ENCODE results near the gene ITGAD.

ITGAD gene

GRCh38 chr16:31393056-31393455 is at the start of gene ITGAD:
ITGAD (plus strand) TSS chr16:31393335; CDS start chr16:31393361, 26 bp downstream.
- Histone ChIP-seq H2AFZ (ENCODE audit: low read depth, low read length) (no peak within 1 kb of the TSS), H3K4me2 (ENCODE audit: insufficient read depth, low read length) (no peak within 1 kb of the TSS), H3K9me3 (ENCODE audit: insufficient read depth, low read length, severe bottlenecking) (no peaks in the 10 kb centered on the region), H3K4me1 (ENCODE audit: insufficient read depth, low read length) (no peaks in the 10 kb centered on the region), H3K27me3 (ENCODE audit: insufficient read depth, low read length, poor library complexity) (no peaks in the 10 kb centered on the region), H4K20me1 (ENCODE audit: insufficient read depth, low read length) (no peaks in the 10 kb centered on the region), H3K9ac (ENCODE audit: low read depth, low read length) (no peak within 1 kb of the TSS), H3K36me3 (ENCODE audit: insufficient read depth, low read length) (no peaks in the 10 kb centered on the region), H3K27ac (ENCODE audit: low read length) (no peak within 1 kb of the TSS), H3K79me2 (ENCODE audit: insufficient read depth, low read length) (no peaks in the 10 kb centered on the region), H3K4me3 (ENCODE audit: low read depth in 1 of 2, low read length in 2 of 2) (no peak within 1 kb of the TSS)
- TF ChIP-seq EZH2 (IDR thresholded peaks at IDR 0.05; ENCODE audit: borderline replicate concordance, low read depth, low read length, severe bottlenecking), result no peak
- TF ChIP-seq CTCF (IDR thresholded peaks at IDR 0.05; ENCODE audit: borderline replicate concordance, extremely low read depth, low read length, poor library complexity, severe bottlenecking), result no peak
- DNase-seq, result no peak
- ATAC-seq (ENCODE audit: insufficient read depth, low read depth), result no peak

- Histone ChIP-seq H3K9ac (ENCODE audit: low read depth, low read length) (no peak overlapping the region), H3K36me3 (ENCODE audit: insufficient read depth, low read length) (no peaks in the 10 kb centered on the region), H2AFZ (ENCODE audit: low read depth, low read length) (no peak overlapping the region), H3K27ac (ENCODE audit: low read length) (no peak overlapping the region), H3K4me2 (ENCODE audit: insufficient read depth, low read length) (no peak overlapping the region), H3K4me1 (ENCODE audit: insufficient read depth, low read length) (no peaks in the 10 kb centered on the region), H4K20me1 (ENCODE audit: insufficient read depth, low read length) (no peaks in the 10 kb centered on the region; the same call in 1 of the 2 replicates), H3K9me3 (ENCODE audit: insufficient read depth, low read length, severe bottlenecking) (no peaks in the 10 kb centered on the region), H3K27me3 (ENCODE audit: insufficient read depth, low read length, poor library complexity) (no peaks in the 10 kb centered on the region), H3K4me3 (ENCODE audit: low read depth in 1 of 2, low read length in 2 of 2) (no peak overlapping the region), H3K79me2 (ENCODE audit: insufficient read depth, low read length) (no peaks in the 10 kb centered on the region)
- TF ChIP-seq CTCF (IDR thresholded peaks at IDR 0.05; ENCODE audit: borderline replicate concordance, extremely low read depth, low read length, poor library complexity, severe bottlenecking) (no peak), EZH2 (IDR thresholded peaks at IDR 0.05; ENCODE audit: borderline replicate concordance, low read depth, low read length, severe bottlenecking) (no peak)
- ATAC-seq (ENCODE audit: insufficient read depth, low read depth), result no peak
- no peak for DNase-seq
Observed at GRCh38 chr16:31344712-31345111, 48.4 kb upstream of the ITGAD start.

- ATAC-seq (ENCODE audit: insufficient read depth, low read depth), result no peak
- no peak for DNase-seq
- no peaks in the 10 kb centered on the region for H3K4me1 ChIP-seq (ENCODE audit: insufficient read depth, low read length)
- no peak for TF ChIP-seq EZH2 (IDR thresholded peaks at IDR 0.05; ENCODE audit: borderline replicate concordance, low read depth, low read length, severe bottlenecking)
- TF ChIP-seq CTCF (IDR thresholded peaks at IDR 0.05; ENCODE audit: borderline replicate concordance, extremely low read depth, low read length, poor library complexity, severe bottlenecking), result no peak
- H3K36me3 ChIP-seq (ENCODE audit: insufficient read depth, low read length), result no peaks in the 10 kb centered on the region
- no peaks in the 10 kb centered on the region for H3K9me3 ChIP-seq (ENCODE audit: insufficient read depth, low read length, severe bottlenecking)
- H3K27me3 ChIP-seq (ENCODE audit: insufficient read depth, low read length, poor library complexity), result no peaks in the 10 kb centered on the region
- no peak overlapping the region for H3K4me3 ChIP-seq (ENCODE audit: low read depth in 1 of 2, low read length in 2 of 2)
- H3K9ac ChIP-seq (ENCODE audit: low read depth, low read length), result no peak overlapping the region
- H3K79me2 ChIP-seq (ENCODE audit: insufficient read depth, low read length), result no peaks in the 10 kb centered on the region
- no peak overlapping the region for H2AFZ ChIP-seq (ENCODE audit: low read depth, low read length)
- no peak overlapping the region for H3K4me2 ChIP-seq (ENCODE audit: insufficient read depth, low read length)
- H3K27ac ChIP-seq (ENCODE audit: low read length), result no peak overlapping the region
- no peaks in the 10 kb centered on the region; the same call in 1 of the 2 replicates for H4K20me1 ChIP-seq (ENCODE audit: insufficient read depth, low read length)
Observed at GRCh38 chr16:31347445-31347844, 45.7 kb upstream of the ITGAD start.

GRCh38 chr16:31348579-31348978 is 44.6 kb upstream of the ITGAD start:
- H3K4me1 ChIP-seq (ENCODE audit: insufficient read depth, low read length), result no peaks in the 10 kb centered on the region

More at GRCh38 chr16:31348579-31348978, 44.6 kb upstream of the ITGAD start:
- H3K36me3 ChIP-seq (ENCODE audit: insufficient read depth, low read length), result no peaks in the 10 kb centered on the region
- no peaks in the 10 kb centered on the region for H3K9me3 ChIP-seq (ENCODE audit: insufficient read depth, low read length, severe bottlenecking)
- no peak overlapping the region for H3K9ac ChIP-seq (ENCODE audit: low read depth, low read length)
- no peak overlapping the region for H3K4me3 ChIP-seq (ENCODE audit: low read depth in 1 of 2, low read length in 2 of 2)
- H3K27ac ChIP-seq (ENCODE audit: low read length), result no peak overlapping the region
- no peak for TF ChIP-seq CTCF (IDR thresholded peaks at IDR 0.05; ENCODE audit: borderline replicate concordance, extremely low read depth, low read length, poor library complexity, severe bottlenecking)
- no peak overlapping the region for H2AFZ ChIP-seq (ENCODE audit: low read depth, low read length)
- ATAC-seq (ENCODE audit: insufficient read depth, low read depth) (no peak), DNase-seq (no peak)
- no peaks in the 10 kb centered on the region for H3K79me2 ChIP-seq (ENCODE audit: insufficient read depth, low read length)
- H4K20me1 ChIP-seq (ENCODE audit: insufficient read depth, low read length), result no peaks in the 10 kb centered on the region; the same call in 1 of the 2 replicates
- H3K4me2 ChIP-seq (ENCODE audit: insufficient read depth, low read length), result no peak overlapping the region
- H3K27me3 ChIP-seq (ENCODE audit: insufficient read depth, low read length, poor library complexity), result no peaks in the 10 kb centered on the region
